ENCODE data around the gene TP53I11.

TP53I11 gene

GRCh38 chr11:44911029-44911814 lies 39.5 kb downstream of the TP53I11 start:
- DNase-seq = peak; percentile 86

DNA sequence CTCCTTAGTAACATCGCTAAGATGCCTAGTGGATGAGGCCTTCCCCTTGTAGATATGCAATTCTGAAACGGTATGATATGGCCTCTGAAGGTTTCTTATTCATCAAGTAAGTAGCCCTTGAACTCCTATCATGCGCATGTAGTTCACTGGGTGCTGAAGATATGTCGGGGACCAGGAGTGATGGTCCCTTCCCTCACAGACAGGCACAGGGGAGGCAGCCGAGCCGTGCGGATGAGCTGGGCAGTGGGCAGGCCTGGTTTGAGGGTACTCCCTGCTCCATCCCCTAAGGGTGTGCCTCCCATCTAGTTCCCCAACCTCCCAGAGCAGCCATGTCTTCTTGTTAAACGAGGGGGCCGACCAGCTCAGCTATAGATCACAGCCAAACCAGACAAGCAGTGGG lies 40.1 kb downstream of the TP53I11 start:
- no peak for DNase-seq

DNA sequence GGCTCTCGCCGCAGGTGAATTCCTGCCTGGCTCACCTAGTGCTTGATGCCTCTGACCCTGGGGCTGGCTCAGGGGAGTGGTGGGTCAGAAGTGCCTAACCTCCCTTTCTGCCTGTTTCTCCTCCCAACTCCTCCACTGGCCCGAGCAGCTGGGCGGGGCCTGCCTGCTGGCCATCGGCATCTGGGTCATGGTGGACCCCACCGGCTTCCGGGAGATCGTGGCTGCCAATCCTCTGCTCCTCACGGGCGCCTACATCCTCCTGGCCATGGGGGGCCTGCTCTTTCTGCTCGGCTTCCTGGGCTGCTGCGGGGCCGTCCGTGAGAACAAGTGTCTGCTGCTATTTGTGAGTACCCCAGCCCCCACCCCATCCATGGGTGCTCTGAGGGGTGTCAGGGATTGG lies 41.1 kb downstream of the TP53I11 start:
- DNase-seq = no peak

DNA sequence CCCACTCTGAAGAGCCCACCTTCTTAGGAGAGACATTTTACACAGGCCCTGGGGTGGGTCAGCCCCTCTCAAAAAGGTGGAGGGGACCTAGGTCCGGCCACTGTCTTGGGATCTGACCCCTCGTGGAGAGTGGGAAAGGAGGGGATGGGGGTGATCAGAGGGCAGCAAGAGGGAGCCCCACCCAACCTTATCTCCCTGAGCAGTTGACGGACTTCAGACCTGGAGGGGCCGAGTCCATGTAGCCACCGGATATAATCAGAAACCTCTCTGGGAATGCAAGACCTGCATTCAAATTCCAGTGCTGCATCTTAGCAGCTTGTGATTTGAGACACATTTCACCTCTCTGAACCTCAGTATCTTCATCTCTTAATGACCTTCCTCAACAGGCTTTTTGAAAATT lies 44.0 kb downstream of the TP53I11 start:
- DNase-seq = no peak

GRCh38 chr11:44905131-44905866 lies 45.4 kb downstream of the TP53I11 start:
- DNase-seq = no peak

DNA sequence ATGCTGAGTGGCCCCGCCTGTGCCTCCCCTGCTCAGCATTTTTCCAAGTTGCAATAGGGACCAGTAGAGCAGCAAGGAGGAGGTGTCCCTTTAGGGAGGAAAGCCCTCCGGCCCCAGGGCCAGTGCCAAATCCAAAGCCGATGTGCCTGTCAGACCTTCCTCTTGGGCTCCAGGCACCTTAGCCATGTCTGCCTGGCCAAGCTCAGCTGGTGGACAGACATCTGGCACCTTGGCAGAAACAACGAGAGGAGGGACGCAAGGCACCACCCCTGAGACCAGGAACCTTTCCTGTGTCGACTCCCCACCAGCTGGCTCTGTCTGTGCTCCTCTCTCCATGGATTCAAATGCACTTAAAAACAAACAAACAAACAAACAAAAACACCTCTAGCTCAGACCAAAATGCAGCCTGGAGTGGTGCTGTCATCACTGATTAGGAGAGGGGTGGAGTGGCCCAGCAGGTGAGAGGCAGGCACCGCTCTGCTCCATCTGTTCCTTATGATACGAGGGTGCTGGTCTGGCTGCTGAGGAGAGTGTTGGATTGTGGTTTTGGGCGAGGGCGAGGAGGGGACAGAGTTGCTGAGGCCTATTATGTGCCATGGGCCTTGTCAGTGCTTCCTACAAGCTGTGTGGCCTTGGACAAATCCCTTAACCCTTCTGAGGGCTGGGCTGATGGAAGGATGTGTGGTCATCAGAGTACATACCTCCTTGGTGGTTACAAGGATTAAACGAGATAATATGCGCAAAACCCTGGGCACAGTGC lies 46.2 kb downstream of the TP53I11 start:
- no peak for DNase-seq

GRCh38 chr11:44903518-44903917 lies 47.2 kb downstream of the TP53I11 start:
- DNase-seq = no peak

GRCh38 chr11:44903035-44903434 lies 47.6 kb downstream of the TP53I11 start:
- no peak for DNase-seq

GRCh38 chr11:44901786-44902185 lies 48.9 kb downstream of the TP53I11 start:
- no peak for DNase-seq

- no peak for DNase-seq
These were observed 49.5 kb downstream of the TP53I11 start for GRCh38 chr11:44901120-44901633.

DNA sequence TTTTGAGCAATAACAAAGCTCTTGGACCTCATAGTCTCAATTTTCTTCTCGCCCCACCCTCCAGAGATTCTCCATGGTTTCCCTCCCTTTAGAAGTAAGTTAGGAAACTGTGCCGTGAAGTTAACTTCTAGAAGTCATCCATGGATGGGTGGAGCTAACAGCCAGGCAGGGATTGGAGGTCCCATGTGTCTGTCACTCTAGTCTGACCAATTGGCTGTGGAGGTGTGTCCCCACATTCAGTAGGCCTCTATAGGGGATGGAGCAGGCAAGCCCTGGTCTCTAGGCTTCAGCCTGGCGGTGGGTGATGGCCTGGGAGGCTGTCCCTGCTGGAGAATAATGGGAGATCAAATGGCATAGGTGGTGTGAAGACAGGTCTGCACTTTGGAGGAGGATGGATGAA lies 50.7 kb downstream of the TP53I11 start:
- peak; percentile 34 for DNase-seq

DNA sequence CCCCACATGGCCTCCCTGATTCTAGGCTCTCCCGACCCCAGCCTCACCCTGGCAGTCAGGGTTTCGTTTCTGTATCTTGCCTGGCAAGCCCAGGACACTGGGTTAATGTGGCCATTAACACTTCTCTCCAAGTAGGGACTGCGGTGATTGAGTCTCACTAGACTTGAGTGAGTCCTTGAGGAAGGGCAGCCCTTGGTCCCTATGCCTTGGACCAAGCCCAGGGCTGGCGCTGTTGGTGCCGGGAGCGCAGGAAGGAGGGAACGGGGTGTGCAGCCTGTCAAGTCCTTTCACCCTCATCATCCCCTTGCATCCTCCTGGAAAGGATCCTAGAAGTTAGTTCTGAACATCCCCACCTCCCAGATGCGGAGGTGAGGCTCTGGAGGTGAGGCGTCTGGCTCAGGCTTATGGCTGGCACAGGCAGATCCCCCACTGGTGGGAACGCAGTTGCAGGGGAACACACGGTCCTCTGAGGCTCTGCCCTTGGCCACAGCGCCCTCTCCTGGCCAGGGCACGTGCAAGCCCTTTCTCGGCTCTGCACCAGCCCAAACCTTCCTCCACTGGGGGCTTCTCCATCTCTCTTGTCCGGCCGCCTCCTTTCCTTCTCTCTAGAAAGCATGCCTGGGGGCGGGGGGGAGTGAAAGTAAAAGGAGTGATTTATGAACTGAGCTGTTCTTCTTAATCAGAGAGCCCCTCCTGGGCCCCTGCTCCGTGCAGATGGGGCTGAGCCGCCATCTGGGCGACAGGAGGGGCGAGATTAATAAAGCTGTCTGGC lies 56.7 kb downstream of the TP53I11 start:
- DNase-seq = peak; percentile 77

GRCh38 chr11:44893308-44893822 lies 57.3 kb downstream of the TP53I11 start:
- DNase-seq = no peak

- no peak for DNase-seq
These were observed 57.8 kb downstream of the TP53I11 start for GRCh38 chr11:44892843-44893242.

DNA sequence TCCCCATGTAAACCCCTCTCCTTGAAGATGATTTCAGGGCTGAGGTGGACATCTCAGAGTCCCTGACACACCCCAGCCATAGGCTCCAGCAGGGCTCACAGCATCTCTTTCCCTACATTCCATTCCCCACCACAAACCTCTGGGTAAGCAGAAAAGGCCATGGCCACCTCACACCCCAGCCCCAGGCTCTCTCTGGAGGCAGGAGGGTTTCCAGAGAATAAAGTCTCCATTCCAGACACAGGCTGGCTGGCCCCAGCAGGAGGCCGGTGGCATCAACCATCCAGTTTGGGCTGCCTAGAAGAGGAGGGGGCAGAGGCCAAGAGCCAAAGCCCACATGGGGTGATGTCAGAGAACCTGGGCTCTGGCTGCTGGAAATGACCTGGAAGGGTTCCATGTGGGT lies 61.4 kb downstream of the TP53I11 start:
- no peak for DNase-seq

GRCh38 chr11:44887636-44888035 lies 63.0 kb downstream of the TP53I11 start:
- no peak for DNase-seq

DNA sequence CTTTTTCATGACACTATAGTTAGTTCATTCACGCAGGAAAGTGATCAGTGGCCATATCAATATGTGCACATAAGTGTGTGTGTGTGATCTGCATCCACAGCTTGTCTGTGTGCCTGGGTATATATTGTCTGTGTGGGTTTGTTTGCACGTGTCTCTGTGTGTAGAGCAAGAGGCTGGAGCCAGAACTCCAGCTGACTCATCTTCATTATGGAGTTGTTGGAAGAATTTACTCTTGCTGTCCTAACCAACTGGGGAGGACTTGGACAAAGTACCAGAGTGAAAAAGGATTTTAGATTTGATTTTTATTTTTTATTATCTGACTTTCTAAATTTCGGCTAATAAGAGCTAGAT lies 63.9 kb downstream of the TP53I11 start:
- peak; percentile 15 for DNase-seq

DNA sequence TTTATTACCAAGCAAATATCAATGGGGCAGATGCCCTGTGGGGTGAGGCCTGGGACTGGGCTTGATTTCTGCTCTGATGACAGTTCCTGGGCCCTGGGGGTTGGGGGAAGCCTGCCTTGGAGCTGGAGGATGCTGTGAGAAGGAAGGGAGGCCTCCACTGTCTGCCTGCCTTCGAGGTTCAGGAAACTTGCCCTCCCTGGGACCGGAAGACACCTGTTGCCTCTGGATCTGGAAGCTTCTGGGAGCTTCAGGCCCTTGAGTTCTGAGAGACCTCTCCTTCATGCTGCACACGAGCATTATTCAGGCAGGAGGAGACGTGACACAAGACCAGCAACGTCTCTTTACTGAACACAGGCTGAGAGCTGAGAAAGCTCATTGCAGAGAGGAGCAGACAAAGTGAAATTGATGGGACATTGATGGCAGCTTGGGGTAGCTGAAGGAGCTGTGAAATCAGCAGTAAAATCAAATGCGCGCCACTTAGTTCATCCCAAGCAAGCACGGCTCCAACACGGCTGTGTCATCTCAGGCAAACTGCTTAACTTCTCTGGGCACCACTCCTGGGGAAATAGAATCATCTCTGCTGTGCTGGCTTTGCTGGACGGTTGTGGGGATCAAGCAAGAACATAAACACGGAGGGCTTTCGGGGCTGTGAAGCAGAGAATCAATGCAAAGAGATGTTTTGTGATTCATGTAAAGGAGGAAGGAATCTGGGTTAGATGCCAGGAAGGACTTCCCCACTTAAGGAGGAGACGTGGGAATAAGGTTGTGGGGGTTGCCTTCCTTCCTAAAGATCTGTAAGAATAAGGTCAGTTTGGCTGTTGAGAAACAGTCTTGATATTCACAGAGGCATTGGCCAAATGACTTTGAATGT lies 64.5 kb downstream of the TP53I11 start:
- DNase-seq = no peak

- no peak for DNase-seq
These were observed 65.4 kb downstream of the TP53I11 start for GRCh38 chr11:44885065-44885810.

DNA sequence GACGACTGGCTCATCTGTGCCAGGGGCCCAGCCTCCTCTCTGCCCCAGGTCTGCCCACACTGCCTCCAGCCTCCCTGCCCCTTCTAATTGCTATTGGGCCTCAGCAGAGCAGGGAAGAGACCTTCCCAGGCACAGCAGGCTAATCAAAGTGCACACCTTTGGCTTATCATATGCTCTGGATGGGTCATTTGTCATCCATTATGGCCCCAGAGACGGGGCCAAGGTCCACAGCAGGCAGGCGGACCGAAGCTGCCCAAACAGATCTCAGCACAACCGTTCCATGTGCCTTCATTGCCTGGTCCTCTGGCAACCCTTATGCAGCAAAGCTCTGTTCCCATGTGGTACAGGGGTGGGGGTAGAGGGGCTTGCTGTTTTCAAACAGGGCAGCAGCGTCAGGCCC lies 66.6 kb downstream of the TP53I11 start:
- no peak for DNase-seq

- no peak for DNase-seq
These were observed 67.4 kb downstream of the TP53I11 start for GRCh38 chr11:44883277-44883676.

Measured in DMS53 (cell line).